GM12878 (cell line): ENCODE data around the gene MYO3B. TPM values are rescaled to one million over a fixed set of nuclear protein-coding genes. Genes with fewer than 3 reads are reported as not detected.

ENCODE experiments used
- ATAC-seq: fragments of 200-7000 bp; cut with Tn5 transposase; 3 replicates; pipeline ENCODE4 v1.9.1; 2020; ENCODE audit warnings: mild to moderate bottlenecking, moderate library complexity
- BruUV-seq: library from RNA; stranded (reverse); fragments of 400-500 nt; replicated peaks from 2 replicates; lab custom pipeline; 2021; lab: Mats Ljungman, UMichigan
- CTCF ChIA-PET: fragments of 300-600 bp; sonication (Branson Sonifier 250); formaldehyde crosslinking; extraction: SDS; loops from one replicate; lab custom pipeline; 2021; ENCODE audit warnings: inconsistent platforms; lab: Yijun Ruan, JAX
- POLR2A ChIA-PET: fragments of 350-600 bp; formaldehyde crosslinking; extraction: SDS; loops from one replicate; lab custom pipeline; 2021; ENCODE audit warnings: inconsistent platforms; lab: Charles Lee
- RAD21 ChIA-PET: fragments of 300-600 bp; sonication (Branson Sonifier 250); formaldehyde crosslinking; loops from one replicate; lab custom pipeline; 2023; ENCODE audit warnings: antibody characterized with exemption; ENCODE audit not compliant: unreplicated experiment; lab: Charles Lee
- SMC1A ChIA-PET: fragments of 300-600 bp; sonication (Branson Sonifier 250); formaldehyde crosslinking; loops from one replicate; lab custom pipeline; 2023; ENCODE audit not compliant: unreplicated experiment, uncharacterized antibody; lab: Charles Lee
- DNase-seq: peaks from one replicate; pipeline ENCODE4 v3.0.0-alpha.2; 2011; ENCODE audit warnings: low read depth, low spot score
- FAIRE-seq: peaks from 3 replicates; lab custom pipeline; 2011; peaks lifted over from hg19 to GRCh38; lab: Jason Lieb, UNC
- H2AFZ ChIP-seq: 2 replicates; pipeline ENCODE4 v1.6.0; 2011; ENCODE audit warnings: low read depth, low read length, control low read depth; ENCODE audit not compliant: control insufficient read depth
- H3K27ac ChIP-seq: 2 replicates; pipeline ENCODE4 v1.5.1; 2011; ENCODE audit warnings: control low read depth; ENCODE audit not compliant: control insufficient read depth, insufficient read depth
- H3K27me3 ChIP-seq, 2 experiments: replicated peaks in 1 of 2; 2 replicates each; pipeline versions ENCODE4 v1.6.0 to v1.6.1; 2011; ENCODE audit warnings: low read length in 1 of 2; ENCODE audit not compliant: control insufficient read depth in 2 of 2, insufficient read depth in 2 of 2
- H3K36me3 ChIP-seq, 2 experiments: 2 replicates each; pipeline ENCODE4 v1.5.1; 2011; ENCODE audit warnings: low read length in 1 of 2; ENCODE audit not compliant: control insufficient read depth in 2 of 2, insufficient read depth in 2 of 2
- H3K4me1 ChIP-seq: 2 replicates; pipeline ENCODE4 v1.6.1; 2011; ENCODE audit warnings: mild to moderate bottlenecking, low read length, moderate library complexity, mixed read lengths; ENCODE audit not compliant: control insufficient read depth, insufficient read depth
- H3K4me2 ChIP-seq: 2 replicates; pipeline ENCODE4 v1.6.0; 2011; ENCODE audit warnings: control low read depth; ENCODE audit not compliant: control insufficient read depth, insufficient read depth
- H3K4me3 ChIP-seq: fragments of 200-600 bp; sonication (generic); 2 replicates; pipeline ENCODE4 v1.5.1; 2016
- H3K79me2 ChIP-seq: 2 replicates; pipeline ENCODE4 v1.6.0; 2011; ENCODE audit warnings: low read length; ENCODE audit not compliant: control insufficient read depth, insufficient read depth
- H3K9ac ChIP-seq: 2 replicates; pipeline ENCODE4 v1.8.0; 2011; ENCODE audit warnings: low read length, control low read depth, mixed read lengths; ENCODE audit not compliant: control insufficient read depth, insufficient read depth
- H3K9me3 ChIP-seq: replicated peaks from 3 replicates; pipeline ENCODE4 v1.5.1; 2011; ENCODE audit warnings: mild to moderate bottlenecking, low read length; ENCODE audit not compliant: control insufficient read depth, insufficient read depth
- H4K20me1 ChIP-seq: 2 replicates; pipeline ENCODE4 v1.6.0; 2011; ENCODE audit not compliant: control insufficient read depth, insufficient read depth
- BMI1 ChIP-seq: fragments of 450-650 bp; IDR thresholded peaks from 2 replicates; pipeline ENCODE4 v1.6.1; 2016; ENCODE audit warnings: mild to moderate bottlenecking, moderate library complexity, borderline replicate concordance
- CBFB ChIP-seq: IDR thresholded peaks from 2 replicates; pipeline ENCODE4 v1.6.1; 2016; ENCODE audit warnings: antibody characterized with exemption, low read depth
- CHD1 ChIP-seq: IDR thresholded peaks from 2 replicates; pipeline ENCODE4 v1.6.1; 2012; ENCODE audit warnings: low read depth, low read length, improper control_type of control experiment
- EGR1 ChIP-seq, 2 experiments: IDR thresholded peaks; 1 replicate in 1 of 2; 2 replicates in 1 of 2; pipeline ENCODE4 v1.6.1; 2011 to 2012; ENCODE audit warnings: low read depth in 2 of 2, low read length in 2 of 2, borderline replicate concordance in 1 of 2, mild to moderate bottlenecking in 1 of 2, moderate library complexity in 1 of 2
- HDAC2 ChIP-seq: fragments of 200-600 bp; sonication (generic); IDR thresholded peaks from 2 replicates; pipeline ENCODE4 v1.6.1; 2017
- JUND ChIP-seq: IDR thresholded peaks from 2 replicates; pipeline ENCODE4 v1.6.1; 2012; ENCODE audit warnings: low read depth, mild to moderate bottlenecking, low read length, improper control_type of control experiment, moderate library complexity
- MXI1 ChIP-seq: fragments of 150-350 bp; IDR thresholded peaks from 2 replicates; pipeline ENCODE4 v1.6.1; 2011; ENCODE audit warnings: low read depth, mild to moderate bottlenecking, inconsistent platforms, low read length, improper control_type of control experiment
- NBN ChIP-seq: fragments of 450-650 bp; IDR thresholded peaks from 2 replicates; pipeline ENCODE4 v1.6.1; 2016
- SMC3 ChIP-seq: IDR thresholded peaks from 2 replicates; pipeline ENCODE4 v1.6.1; 2011; ENCODE audit warnings: low read length, improper control_type of control experiment, borderline replicate concordance
- SREBF2 ChIP-seq: IDR thresholded peaks from 2 replicates; pipeline ENCODE4 v1.6.1; 2012; ENCODE audit warnings: mild to moderate bottlenecking, low read length
- TBL1XR1 ChIP-seq: IDR thresholded peaks from 2 replicates; pipeline ENCODE4 v1.6.1; 2012; ENCODE audit warnings: low read depth, low read length, improper control_type of control experiment
- TCF7 ChIP-seq: IDR thresholded peaks from 2 replicates; pipeline ENCODE4 v1.6.1; 2014; ENCODE audit warnings: antibody characterized with exemption, borderline replicate concordance
- WRNIP1 ChIP-seq: IDR thresholded peaks from 2 replicates; pipeline ENCODE4 v1.6.1; 2011; ENCODE audit warnings: low read depth, low read length, improper control_type of control experiment, borderline replicate concordance
- WGBS: methylation state at CpG from one replicate; pipeline ENCODE4 v1.1.6; 2016; ENCODE audit warnings: low lambda C conversion rate; ENCODE audit not compliant: insufficient replicate concordance, insufficient coverage; ENCODE audit errors: missing lambda C conversion rate; 5-methylcytosine and 5-hydroxymethylcytosine counted together
- in situ Hi-C: fragments of 300-500 bp; cut with MboI; formaldehyde crosslinking; loops from 9 replicates; pipeline ENCODE4 v1.14.3; 2018; ENCODE audit warnings: mixed read lengths
- intact Hi-C: fragments of 100-400 bp; cut with micrococcal nuclease; formaldehyde crosslinking; loops from one replicate; pipeline ENCODE4 v1.14.2; 2022; ENCODE audit not compliant: unreplicated experiment
- polyA plus RNA-seq, 11 experiments: library from polyadenylated mRNA; depleted of rRNA in 4 of 11; unstranded in 6 of 11; stranded (reverse) in 5 of 11; fragments of >200 nt; fragmentation: Nextera tagmentation in 4 of 11; fragmentation: Illumina TruSeq in 1 of 11; extraction: Ambion mirVana in 4 of 11; extraction: Trizol in 1 of 11; gene quantifications; 1 replicate in 1 of 11; 2 replicates in 10 of 11; pipeline versions ENCODE4 v1.2.1 to v1.2.3, GENCODE V29; 2011 to 2016; ENCODE audit warnings: inconsistent platforms in 2 of 11, missing spikeins in 2 of 11, low read depth in 1 of 11
- total RNA-seq, 4 experiments: library from RNA; depleted of rRNA in 3 of 4; stranded (reverse); fragments of >200 nt in 3 of 4; fragmentation: Illumina TruSeq in 1 of 4; extraction: Trizol in 1 of 4; gene quantifications; 2 replicates each; pipeline versions ENCODE4 v1.2.1 to v1.2.3, GENCODE V29; 2013 to 2021
- TF ChIP-seq, protein P1 (sequence below): fragments of 450-650 bp; IDR thresholded peaks from 2 replicates; pipeline ENCODE4 v1.6.1; 2018; ENCODE audit warnings: mild to moderate bottlenecking, low read depth, moderate library complexity; ENCODE audit not compliant: partially characterized antibody
- TF ChIP-seq, protein P2 (sequence below): fragments of 450-650 bp; IDR thresholded peaks from 2 replicates; pipeline ENCODE4 v1.6.1; 2017; ENCODE audit warnings: low read depth, mild to moderate bottlenecking, moderate library complexity
- TF ChIP-seq, protein P3 (sequence below): IDR thresholded peaks from 2 replicates; pipeline ENCODE4 v1.6.1; 2012; ENCODE audit warnings: low read depth, low read length, improper control_type of control experiment

Gene MYO3B
- total and polyA plus RNA-seq, 10 of the 15 experiments (the other 5 are each of a cell fraction or from before 2014, with no cell fraction given) = 1.1 to 7.1 (median 2.1) TPM

DNA sequence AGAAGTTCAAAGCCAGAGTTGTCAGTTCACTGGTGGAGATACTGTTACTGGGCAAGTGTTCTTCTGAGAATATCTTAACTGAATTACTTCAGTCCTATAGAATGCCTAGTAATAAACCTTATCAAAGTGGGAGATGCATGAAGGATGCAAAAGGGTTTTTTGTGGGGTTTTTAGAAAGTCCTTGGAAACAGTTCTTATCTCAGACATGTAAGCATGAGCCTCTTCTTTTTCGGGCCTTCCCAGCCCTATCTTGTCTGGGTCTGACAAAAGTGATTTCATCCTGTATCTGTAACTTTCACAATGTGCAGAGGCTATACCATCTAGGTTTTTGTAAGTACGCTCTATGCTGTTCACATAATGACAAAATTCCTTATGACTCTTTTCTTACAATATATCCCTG is 255.5 kb downstream of the MYO3B start:
- TF ChIP-seq, protein P1, sequence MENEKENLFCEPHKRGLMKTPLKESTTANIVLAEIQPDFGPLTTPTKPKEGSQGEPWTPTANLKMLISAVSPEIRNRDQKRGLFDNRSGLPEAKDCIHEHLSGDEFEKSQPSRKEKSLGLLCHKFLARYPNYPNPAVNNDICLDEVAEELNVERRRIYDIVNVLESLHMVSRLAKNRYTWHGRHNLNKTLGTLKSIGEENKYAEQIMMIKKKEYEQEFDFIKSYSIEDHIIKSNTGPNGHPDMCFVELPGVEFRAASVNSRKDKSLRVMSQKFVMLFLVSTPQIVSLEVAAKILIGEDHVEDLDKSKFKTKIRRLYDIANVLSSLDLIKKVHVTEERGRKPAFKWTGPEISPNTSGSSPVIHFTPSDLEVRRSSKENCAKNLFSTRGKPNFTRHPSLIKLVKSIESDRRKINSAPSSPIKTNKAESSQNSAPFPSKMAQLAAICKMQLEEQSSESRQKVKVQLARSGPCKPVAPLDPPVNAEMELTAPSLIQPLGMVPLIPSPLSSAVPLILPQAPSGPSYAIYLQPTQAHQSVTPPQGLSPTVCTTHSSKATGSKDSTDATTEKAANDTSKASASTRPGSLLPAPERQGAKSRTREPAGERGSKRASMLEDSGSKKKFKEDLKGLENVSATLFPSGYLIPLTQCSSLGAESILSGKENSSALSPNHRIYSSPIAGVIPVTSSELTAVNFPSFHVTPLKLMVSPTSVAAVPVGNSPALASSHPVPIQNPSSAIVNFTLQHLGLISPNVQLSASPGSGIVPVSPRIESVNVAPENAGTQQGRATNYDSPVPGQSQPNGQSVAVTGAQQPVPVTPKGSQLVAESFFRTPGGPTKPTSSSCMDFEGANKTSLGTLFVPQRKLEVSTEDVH = no peak
- TF ChIP-seq, protein P2, sequence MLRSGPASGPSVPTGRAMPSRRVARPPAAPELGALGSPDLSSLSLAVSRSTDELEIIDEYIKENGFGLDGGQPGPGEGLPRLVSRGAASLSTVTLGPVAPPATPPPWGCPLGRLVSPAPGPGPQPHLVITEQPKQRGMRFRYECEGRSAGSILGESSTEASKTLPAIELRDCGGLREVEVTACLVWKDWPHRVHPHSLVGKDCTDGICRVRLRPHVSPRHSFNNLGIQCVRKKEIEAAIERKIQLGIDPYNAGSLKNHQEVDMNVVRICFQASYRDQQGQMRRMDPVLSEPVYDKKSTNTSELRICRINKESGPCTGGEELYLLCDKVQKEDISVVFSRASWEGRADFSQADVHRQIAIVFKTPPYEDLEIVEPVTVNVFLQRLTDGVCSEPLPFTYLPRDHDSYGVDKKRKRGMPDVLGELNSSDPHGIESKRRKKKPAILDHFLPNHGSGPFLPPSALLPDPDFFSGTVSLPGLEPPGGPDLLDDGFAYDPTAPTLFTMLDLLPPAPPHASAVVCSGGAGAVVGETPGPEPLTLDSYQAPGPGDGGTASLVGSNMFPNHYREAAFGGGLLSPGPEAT = no peak
- TF ChIP-seq JUND (no peak), SREBF2 (no peak), CHD1 (no peak), TBL1XR1 (no peak), NBN (no peak), TCF7 (no peak), BMI1 (no peak), HDAC2 (no peak), WRNIP1 (no peak), MXI1 (no peak), SMC3 (no peak), CBFB (no peak), EGR1 (IDR thresholded peaks at IDR 0.05; ENCODE audit: borderline replicate concordance in 1 of 2, low read depth in 2 of 2, low read length in 2 of 2) (no peak)
- TF ChIP-seq, protein P3, sequence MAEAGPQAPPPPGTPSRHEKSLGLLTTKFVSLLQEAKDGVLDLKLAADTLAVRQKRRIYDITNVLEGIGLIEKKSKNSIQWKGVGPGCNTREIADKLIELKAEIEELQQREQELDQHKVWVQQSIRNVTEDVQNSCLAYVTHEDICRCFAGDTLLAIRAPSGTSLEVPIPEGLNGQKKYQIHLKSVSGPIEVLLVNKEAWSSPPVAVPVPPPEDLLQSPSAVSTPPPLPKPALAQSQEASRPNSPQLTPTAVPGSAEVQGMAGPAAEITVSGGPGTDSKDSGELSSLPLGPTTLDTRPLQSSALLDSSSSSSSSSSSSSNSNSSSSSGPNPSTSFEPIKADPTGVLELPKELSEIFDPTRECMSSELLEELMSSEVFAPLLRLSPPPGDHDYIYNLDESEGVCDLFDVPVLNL = no peak
- ChIA-PET SMC1A (interaction anchor here (0.8 to 3.4 kb wide), 5 partner anchors 9 to 246 kb away, joined by 3 to 19 read pairs (median 4); no protein-coding TSS in a partner anchor), POLR2A (no interaction called here), CTCF (no interaction called here), RAD21 (interaction anchor here (1.0 kb wide), 1 partner anchor 74 kb away, joined by 3 read pairs; no protein-coding TSS in a partner anchor)
- no peak for DNase-seq
- no peaks in the 10 kb centered on the region for H3K36me3 ChIP-seq
- no peak overlapping the region for H3K4me3 ChIP-seq
- no peaks in the 10 kb centered on the region for H4K20me1 ChIP-seq
- no peak overlapping the region for H3K4me2 ChIP-seq
- no peak overlapping the region for H2AFZ ChIP-seq
- H3K79me2 ChIP-seq = no peaks in the 10 kb centered on the region
- no TSS peak for BruUV-seq
- no peak overlapping the region for H3K9ac ChIP-seq
- 31% methylated on average over 2 of the region's 2 CpGs for WGBS
- in situ Hi-C loops = no loop called here
- peaks cover 6% of the 10 kb centered on the region; the same call in 1 of the 2 replicates for H3K4me1 ChIP-seq
- H3K27ac ChIP-seq = no peak overlapping the region
- no peaks in the 10 kb centered on the region for H3K9me3 ChIP-seq
- H3K27me3 ChIP-seq = no peaks in the 10 kb centered on the region
- intact Hi-C loops = no loop called here
- FAIRE-seq = no peak
- ATAC-seq = no peak
